ENCODE measurements around the gene LRMDA. TPM values are rescaled to one million over a fixed set of nuclear protein-coding genes. Genes with fewer than 3 reads are reported as not detected.

The LRMDA gene
- total and polyA plus RNA-seq, 2 of the 8 experiments (the other 6 are each of a cell fraction or from before 2014, with no cell fraction given): 0.86 to 2.8 TPM

GRCh38 chr10:75827587-75828021 is 396.2 kb downstream of the LRMDA start:
- H2BK5ac ChIP-seq (ENCODE audit: low read depth, low read length): no peak overlapping the region
- WGBS, 2 experiments (ENCODE audit: extremely low coverage in 1 of 2, insufficient coverage in 1 of 2, insufficient read length in 1 of 2, insufficient replicate concordance in 2 of 2, low coverage in 1 of 2, low lambda C conversion rate in 2 of 2, missing lambda C conversion rate in 1 of 2): 87% methylated on average over 5 of the region's 5 CpGs; no CpG with 5 or more reads in 1 of the 2 experiments
- H4K20me1 ChIP-seq (replicated peaks in 1 of 2; ENCODE audit: control insufficient read depth in 1 of 2, insufficient read depth in 2 of 2, low read length in 2 of 2): no peaks in the 10 kb centered on the region
- H3K79me2 ChIP-seq (ENCODE audit: control insufficient read depth in 1 of 2, insufficient read depth in 2 of 2, low read length in 2 of 2): no peaks in the 10 kb centered on the region
- H2AK5ac ChIP-seq (ENCODE audit: low read depth, low read length): no peak overlapping the region
- H3K23me2 ChIP-seq (ENCODE audit: low read depth, low read length): no peaks in the 10 kb centered on the region
- H3K56ac ChIP-seq (replicated peaks; ENCODE audit: insufficient read length, low read depth, low read length): no peak overlapping the region
- H3K9me3 ChIP-seq (ENCODE audit: insufficient read depth in 2 of 2, low read depth in 1 of 2, low read length in 1 of 2): no peaks in the 10 kb centered on the region
- H2BK12ac ChIP-seq (ENCODE audit: low read depth, low read length): no peak overlapping the region
- no peak overlapping the region for H2BK20ac ChIP-seq (ENCODE audit: low read length)
- no peak overlapping the region for H2AFZ ChIP-seq (ENCODE audit: low read length)
- CTCF ChIA-PET (ENCODE audit: partially characterized antibody): no interaction called here
- POLR2A ChIA-PET (ENCODE audit: partially characterized antibody): no interaction called here
- no peaks in the 10 kb centered on the region for H3K27me3 ChIP-seq (replicated peaks in 1 of 4; ENCODE audit: control insufficient read depth in 3 of 4, extremely low read depth in 1 of 4, insufficient read depth in 3 of 4, low read length in 3 of 4)
- H4K5ac ChIP-seq (ENCODE audit: insufficient read length, low read depth, low read length): no peak overlapping the region
- no peak overlapping the region for H3K4ac ChIP-seq (replicated peaks; ENCODE audit: insufficient read length, low read depth, low read length)
- FAIRE-seq: no peak
- no peak overlapping the region for H4K91ac ChIP-seq (replicated peaks; ENCODE audit: insufficient read length, low read length)
- H3K79me1 ChIP-seq (ENCODE audit: low read depth, low read length): no peaks in the 10 kb centered on the region; the same call in 1 of the 2 replicates
- H3K36me3 ChIP-seq (ENCODE audit: control insufficient read depth in 2 of 4, insufficient read depth in 4 of 4, low read length in 3 of 4): no peaks in the 10 kb centered on the region
- H4K8ac ChIP-seq (ENCODE audit: extremely low read depth, insufficient read depth, low read length): no peak overlapping the region
- no peak overlapping the region for H3K4me3 ChIP-seq (ENCODE audit: extremely low read depth in 1 of 4, insufficient read depth in 2 of 4, low read depth in 3 of 4, low read length in 4 of 4)
- H2BK120ac ChIP-seq (replicated peaks; ENCODE audit: low read depth, low read length): no peak overlapping the region
- H3K4me1 ChIP-seq (replicated peaks in 1 of 4; ENCODE audit: control insufficient read depth in 3 of 4, insufficient read depth in 4 of 4, low read length in 3 of 4): no peaks in the 10 kb centered on the region
- no peak overlapping the region for H3K27ac ChIP-seq (ENCODE audit: low read depth, low read length)
- no peak overlapping the region for H3K9ac ChIP-seq (replicated peaks in 1 of 4; ENCODE audit: extremely low read depth in 1 of 4, low read depth in 3 of 4, low read length in 3 of 4)
- no peak overlapping the region for H3K18ac ChIP-seq (ENCODE audit: extremely low read depth, low read length)
- no peak overlapping the region for H2BK15ac ChIP-seq (ENCODE audit: low read length)
- no peak for DNase-seq (ENCODE audit: low read depth in 1 of 2, low spot score in 2 of 2)
- no peak overlapping the region for H3K14ac ChIP-seq (ENCODE audit: insufficient read length)
- H3K4me2 ChIP-seq (ENCODE audit: insufficient read depth in 1 of 2, low read depth in 2 of 2, low read length in 2 of 2): no peak overlapping the region
- H3K23ac ChIP-seq (ENCODE audit: insufficient read length): no peak overlapping the region
- TF ChIP-seq TEAD4 (IDR thresholded peaks at IDR 0.05; ENCODE audit: low read depth, low read length) (no peak), PHF8 (conservative IDR thresholded peaks at IDR 0.05; ENCODE audit: low read depth, low read length) (no peak), BRCA1 (IDR thresholded peaks at IDR 0.05; ENCODE audit: low read depth, low read length) (no peak), HDAC6 (IDR thresholded peaks at IDR 0.05; ENCODE audit: low read depth, low read length) (no peak), USF2 (IDR thresholded peaks at IDR 0.05; ENCODE audit: low read length) (no peak), MAX (IDR thresholded peaks at IDR 0.05) (no peak)
